ENCODE data around the gene PLA2G4E.

PLA2G4E gene

DNA sequence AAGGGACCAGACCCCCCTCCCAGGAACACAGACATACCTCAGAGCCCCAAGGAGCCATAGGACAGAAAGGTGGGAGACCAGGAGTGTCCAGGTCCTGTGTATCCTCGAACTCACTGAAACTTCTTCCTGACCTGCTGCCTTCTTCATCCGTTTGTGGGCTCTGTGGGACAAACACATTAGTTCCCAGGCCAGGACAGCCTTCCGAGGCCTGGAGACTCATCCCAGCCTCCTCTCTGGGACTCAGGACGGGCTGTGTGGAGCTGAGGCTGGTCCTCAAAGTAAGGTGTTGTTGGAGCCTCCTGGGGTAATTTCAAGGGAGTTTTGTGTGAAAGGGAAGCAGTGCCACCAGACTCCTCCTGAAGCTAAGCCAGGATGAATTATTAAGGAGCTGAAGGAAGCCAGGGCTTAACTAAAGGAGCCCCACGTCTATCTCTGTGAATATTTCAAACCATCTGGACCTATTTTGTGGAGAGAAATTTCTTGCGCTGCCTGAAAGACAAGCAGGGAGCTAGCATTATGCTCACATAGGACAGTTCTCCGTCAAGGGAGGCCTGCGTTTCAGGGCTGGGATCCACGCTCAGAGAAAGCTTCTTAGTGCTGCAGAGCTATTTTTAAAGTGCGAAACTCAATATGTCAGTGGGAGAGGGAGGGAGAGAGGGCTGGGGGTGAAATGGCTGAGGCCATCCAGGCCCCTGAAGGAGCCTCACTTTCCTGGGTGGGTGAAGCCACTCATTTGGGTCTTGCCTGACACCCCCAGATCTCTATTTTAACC is 29.8 kb upstream of the PLA2G4E start:
- no peak for DNase-seq

GRCh38 chr15:42048821-42049200 is 28.0 kb upstream of the PLA2G4E start:
- no peak for DNase-seq

DNA sequence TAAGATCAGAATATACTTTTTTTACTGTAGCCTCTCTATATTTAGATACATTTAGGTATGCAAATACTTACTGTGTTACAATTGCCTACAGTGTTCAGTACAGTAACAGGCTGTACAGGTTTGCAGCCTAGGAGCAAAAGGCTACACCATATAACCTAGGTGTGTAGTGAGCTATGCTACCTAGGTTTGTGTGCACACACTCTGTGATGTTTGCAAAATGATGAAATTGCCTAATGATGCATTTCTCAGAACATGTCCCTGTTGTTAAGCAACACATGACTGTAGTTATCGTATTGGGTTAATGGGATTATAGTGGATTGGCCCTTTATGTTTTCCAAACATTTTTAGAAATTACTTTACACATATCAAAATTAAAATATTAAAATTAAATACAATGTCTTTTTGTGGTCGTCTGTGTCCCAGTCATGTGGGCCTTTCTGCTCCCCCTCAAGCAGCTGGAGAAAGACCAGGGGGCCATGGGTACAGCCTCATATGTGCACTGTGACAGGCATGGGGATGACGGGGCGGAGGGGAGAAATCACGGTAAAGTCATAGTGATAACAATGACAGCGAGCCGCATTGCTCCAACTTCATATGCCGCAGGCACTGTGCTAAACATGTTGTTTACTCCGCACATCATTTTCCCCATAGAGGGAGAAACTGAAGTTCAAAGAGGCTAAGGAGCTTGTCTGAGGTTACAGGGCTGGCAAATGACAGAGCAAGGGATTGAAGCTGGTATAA is 27.4 kb upstream of the PLA2G4E start:
- DNase-seq: no peak

DNA sequence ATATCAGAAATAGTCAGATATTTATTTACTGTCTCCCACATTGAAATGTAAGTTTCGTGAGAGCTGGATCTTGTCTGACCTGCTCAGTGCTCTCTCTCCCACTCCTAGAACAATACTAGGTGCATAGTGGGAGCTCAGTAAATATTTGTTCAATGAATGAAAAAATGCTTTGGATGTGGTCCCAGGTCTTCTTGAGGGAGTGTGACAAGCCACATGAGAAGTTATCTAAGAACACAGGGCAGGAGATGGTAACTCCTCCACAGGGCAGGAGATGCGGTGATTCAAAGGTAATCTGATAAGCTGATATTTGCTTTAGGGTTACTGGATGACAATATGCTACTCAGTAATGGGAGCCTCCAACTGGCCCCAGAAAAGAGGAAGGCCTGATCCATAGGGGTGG is 25.8 kb upstream of the PLA2G4E start:
- DNase-seq: no peak

GRCh38 chr15:42045211-42045615 is 24.4 kb upstream of the PLA2G4E start:
- DNase-seq: no peak

DNA sequence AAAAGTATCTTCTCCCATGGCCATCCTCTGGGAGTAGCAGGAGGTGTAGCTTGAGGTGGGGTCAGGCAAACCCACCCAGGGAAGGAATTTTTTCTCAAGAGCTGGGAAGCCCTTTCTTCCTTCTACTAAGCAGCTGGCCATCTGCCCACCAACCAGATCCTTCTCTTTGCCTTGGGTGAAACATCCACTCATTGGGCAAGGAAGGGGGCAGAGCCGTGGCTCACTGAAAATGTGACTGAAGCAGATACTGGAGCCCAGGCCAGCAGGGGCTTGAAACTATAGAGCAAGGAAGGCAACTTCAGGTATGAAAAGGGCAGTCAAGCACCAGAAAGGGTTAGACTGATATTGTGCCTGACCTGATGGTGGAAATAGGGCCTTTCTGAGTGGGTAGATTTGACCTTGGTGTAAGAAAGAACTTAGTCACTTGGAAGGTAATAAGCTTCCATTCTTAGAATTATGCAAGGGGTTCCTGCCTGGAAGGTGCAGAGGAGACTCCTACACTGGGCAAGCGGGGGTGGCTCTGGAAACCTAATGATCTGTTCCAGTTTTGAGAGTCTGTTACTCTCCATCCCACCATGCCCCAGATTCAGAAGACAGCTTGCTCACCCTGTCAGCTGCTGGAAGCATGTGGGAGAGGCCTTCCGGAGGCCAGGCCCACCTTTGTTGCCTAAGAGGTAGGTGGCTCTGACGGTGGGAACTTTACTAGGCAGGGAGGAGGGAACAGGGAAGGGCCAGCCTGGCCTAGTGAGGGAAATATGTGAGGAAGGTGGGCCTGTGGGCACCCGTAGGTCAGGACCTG is 22.0 kb upstream of the PLA2G4E start:
- DNase-seq: no peak

DNA sequence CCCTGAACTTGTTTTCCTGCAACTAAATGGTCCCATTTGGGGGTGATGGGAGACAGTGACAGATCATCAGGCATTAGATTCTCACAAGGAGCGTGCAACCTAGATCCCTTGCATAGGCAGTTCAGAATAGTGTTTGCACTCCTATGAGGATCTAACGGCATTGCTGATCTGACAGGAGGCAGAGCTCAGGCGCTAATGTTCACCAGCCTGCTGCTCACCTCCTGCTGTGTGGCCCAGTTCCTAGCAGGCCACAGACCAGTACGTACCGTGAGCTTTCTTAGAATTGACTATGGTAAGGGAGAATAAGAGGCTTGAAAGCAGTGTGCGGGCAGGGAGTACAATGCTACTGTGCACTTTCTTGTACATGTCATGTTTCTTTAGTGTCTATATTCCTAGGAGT is 17.6 kb upstream of the PLA2G4E start:
- DNase-seq: no peak

GRCh38 chr15:42037656-42038055 is 16.8 kb upstream of the PLA2G4E start:
- DNase-seq: peak; percentile 36

- no peak for DNase-seq
Observed at GRCh38 chr15:42036966-42037365, 16.1 kb upstream of the PLA2G4E start.

GRCh38 chr15:42036112-42036905 is 15.5 kb upstream of the PLA2G4E start:
- DNase-seq: no peak

GRCh38 chr15:42035435-42035761 is 14.6 kb upstream of the PLA2G4E start:
- DNase-seq: no peak

GRCh38 chr15:42034628-42035434 is 14.0 kb upstream of the PLA2G4E start:
- no peak for DNase-seq

DNA sequence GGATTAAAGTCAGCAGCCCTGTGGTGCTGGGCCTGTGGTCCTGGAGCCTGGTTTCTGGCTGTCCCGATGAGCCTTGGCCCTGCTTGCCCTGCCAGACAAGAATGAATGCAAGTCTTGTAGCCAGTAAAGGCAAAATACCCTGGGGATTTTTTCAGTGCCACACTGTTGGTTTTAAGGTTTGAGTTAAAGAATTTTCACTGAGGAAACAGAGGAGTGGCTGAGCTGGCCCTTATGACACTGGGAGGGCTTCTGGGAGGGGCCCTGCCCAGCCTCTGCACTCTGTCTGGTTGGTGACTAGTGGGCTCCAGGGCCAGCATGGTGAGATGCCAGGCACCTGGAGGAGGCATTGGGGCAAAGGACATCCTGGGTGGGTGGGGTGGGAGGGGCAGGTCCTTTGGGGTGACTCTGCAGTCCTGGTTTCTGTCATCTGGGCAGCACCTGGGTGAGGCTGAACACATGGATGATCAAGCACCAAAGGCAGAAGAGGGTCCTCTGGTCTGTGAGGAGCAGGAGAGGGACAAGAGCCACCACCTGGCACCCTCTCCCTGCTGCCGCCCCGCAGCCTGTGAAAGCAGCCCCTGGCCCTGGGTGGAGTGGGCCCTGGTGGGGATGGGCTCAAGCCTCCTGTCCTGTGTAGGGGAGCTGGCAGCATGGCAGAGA is 12.5 kb upstream of the PLA2G4E start:
- no peak for DNase-seq

GRCh38 chr15:42032376-42033213 is 11.8 kb upstream of the PLA2G4E start:
- no peak for DNase-seq

GRCh38 chr15:42031198-42031915 is 10.5 kb upstream of the PLA2G4E start:
- DNase-seq: no peak

DNA sequence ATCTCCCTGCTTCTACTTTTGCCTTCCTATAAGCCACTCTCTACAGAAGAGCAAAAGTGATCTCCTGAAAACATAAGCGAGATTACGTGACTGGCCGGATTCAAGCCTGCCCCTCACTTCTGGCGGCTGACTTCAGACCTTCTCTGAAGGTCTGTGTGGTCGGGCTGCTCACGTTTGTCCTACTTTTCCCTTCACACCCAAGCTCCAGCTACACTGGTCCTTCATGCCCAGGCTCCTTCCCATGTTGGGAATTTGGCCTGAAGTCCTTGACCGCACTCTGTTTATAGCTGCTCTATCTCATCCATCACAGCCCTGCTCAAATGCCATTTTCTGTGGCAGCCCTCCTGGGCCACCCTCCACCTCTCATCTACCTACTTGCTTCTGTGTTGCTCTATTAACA is 6.7 kb upstream of the PLA2G4E start:
- no peak for DNase-seq

DNA sequence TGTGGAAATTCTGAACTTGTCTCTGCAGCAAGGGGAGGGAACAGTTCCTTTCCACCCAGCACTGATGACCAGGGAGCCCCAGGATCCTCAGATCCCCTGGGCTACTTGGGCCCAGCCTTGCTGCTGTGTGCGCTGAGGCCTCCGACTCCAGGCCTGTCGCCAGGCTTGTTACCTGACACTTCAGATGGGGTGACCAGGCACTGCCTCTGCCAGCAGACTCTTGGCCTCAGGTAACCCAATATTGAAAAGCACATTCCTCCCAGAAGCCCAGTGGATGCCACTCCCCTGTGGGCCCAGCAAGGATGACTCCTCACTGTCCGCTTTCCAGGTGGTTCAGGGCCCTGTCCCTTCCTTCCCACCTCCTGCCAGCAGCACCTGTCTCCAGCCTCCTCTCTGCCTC is 3.5 kb upstream of the PLA2G4E start:
- no peak for DNase-seq

GRCh38 chr15:42021593-42021992 is 751 bp upstream of the PLA2G4E start:
- DNase-seq: no peak

GRCh38 chr15:42018306-42019224 is 2.3 kb downstream of the PLA2G4E start:
- DNase-seq: no peak
